HepG2 (cell line): ENCODE data around the gene PKDREJ. TPM values are rescaled to one million over a fixed set of nuclear protein-coding genes. Genes with fewer than 3 reads are reported as not detected.

Experiments
- AHR ChIP-seq: IDR thresholded peaks from 2 replicates; pipeline ENCODE4 v1.6.1; 2018; ENCODE audit warnings: missing genetic modification reagents, missing compliant biosample characterization
- BCL6 ChIP-seq: IDR thresholded peaks from 2 replicates; pipeline ENCODE4 v1.6.1; 2016; ENCODE audit warnings: missing genetic modification reagents, missing compliant biosample characterization
- DRAP1 ChIP-seq: IDR thresholded peaks from 2 replicates; pipeline ENCODE4 v1.6.1; 2016; ENCODE audit warnings: missing genetic modification reagents, missing compliant biosample characterization
- GPN1 ChIP-seq: sonication (generic); formaldehyde crosslinking; IDR thresholded peaks from 2 replicates; pipeline ENCODE4 v1.5.1; 2020; ENCODE audit warnings: missing genetic modification reagents, borderline replicate concordance
- HNRNPL ChIP-seq: fragments of 200-400 bp; formaldehyde crosslinking; IDR thresholded peaks from 2 replicates; pipeline ENCODE4 v1.6.1; 2017; ENCODE audit warnings: mild to moderate bottlenecking, low read depth, low read length
- KAT7 ChIP-seq: IDR thresholded peaks from 2 replicates; pipeline ENCODE4 v1.6.1; 2018; ENCODE audit warnings: borderline replicate concordance, missing compliant biosample characterization
- KDM5A ChIP-seq: fragments of 200-600 bp; sonication (generic); IDR thresholded peaks from 2 replicates; pipeline ENCODE4 v1.7.0; 2018; ENCODE audit warnings: antibody characterized with exemption, mild to moderate bottlenecking, low read length, borderline replicate concordance
- MLLT10 ChIP-seq: sonication (generic); formaldehyde crosslinking; IDR thresholded peaks from 2 replicates; pipeline ENCODE4 v1.4.0; 2020; ENCODE audit warnings: missing genetic modification reagents
- MYC ChIP-seq: sonication (generic); formaldehyde crosslinking; IDR thresholded peaks from 2 replicates; pipeline ENCODE4 v1.9.0; 2021; ENCODE audit warnings: missing genetic modification reagents, borderline replicate concordance
- NAIF1 ChIP-seq: sonication (generic); formaldehyde crosslinking; IDR thresholded peaks from 2 replicates; pipeline ENCODE4 v1.5.0; 2020; ENCODE audit warnings: mild to moderate bottlenecking, missing genetic modification reagents, borderline replicate concordance
- REPIN1 ChIP-seq: sonication (generic); formaldehyde crosslinking; IDR thresholded peaks from 2 replicates; pipeline ENCODE4 v1.8.0; 2022; ENCODE audit warnings: missing genetic modification reagents, low read depth, mild to moderate bottlenecking, borderline replicate concordance
- SRSF1 ChIP-seq: fragments of 200-400 bp; formaldehyde crosslinking; optimal IDR thresholded peaks from 2 replicates; pipeline ENCODE3; 2017; ENCODE audit warnings: mild to moderate bottlenecking, low read depth, low read length, moderate library complexity
- U2AF1 ChIP-seq: fragments of 200-400 bp; formaldehyde crosslinking; optimal IDR thresholded peaks from 2 replicates; pipeline ENCODE3; 2017; ENCODE audit warnings: mild to moderate bottlenecking, low read depth, low read length
- YEATS2 ChIP-seq: sonication (generic); formaldehyde crosslinking; IDR thresholded peaks from 2 replicates; pipeline ENCODE4 v1.4.0; 2020; ENCODE audit warnings: missing genetic modification reagents, borderline replicate concordance
- ZFP36 ChIP-seq: fragments of 150-350 bp; IDR thresholded peaks from 2 replicates; pipeline ENCODE4 v1.6.1; 2018; ENCODE audit warnings: borderline replicate concordance, low read length, low read depth; ENCODE audit not compliant: partially characterized antibody
- ZNF224 ChIP-seq: sonication (generic); formaldehyde crosslinking; IDR thresholded peaks from 2 replicates; pipeline ENCODE4 v1.5.0; 2020; ENCODE audit warnings: mild to moderate bottlenecking, missing genetic modification reagents
- ZNF274 ChIP-seq: sonication (generic); formaldehyde crosslinking; IDR thresholded peaks from 2 replicates; pipeline ENCODE4 v1.5.1; 2020; ENCODE audit warnings: mild to moderate bottlenecking, missing genetic modification reagents
- ZNF503 ChIP-seq: sonication (generic); formaldehyde crosslinking; IDR thresholded peaks from 2 replicates; pipeline ENCODE4 v1.4.0; 2020; ENCODE audit warnings: missing genetic modification reagents
- ZNF660 ChIP-seq: sonication (generic); formaldehyde crosslinking; IDR thresholded peaks from 2 replicates; pipeline ENCODE4 v1.5.1; 2020; ENCODE audit warnings: mild to moderate bottlenecking, low read depth, missing genetic modification reagents, borderline replicate concordance
- ZNF766 ChIP-seq: sonication (generic); formaldehyde crosslinking; IDR thresholded peaks from 2 replicates; pipeline ENCODE4 v1.5.0; 2020; ENCODE audit warnings: missing genetic modification reagents, borderline replicate concordance
- polyA plus RNA-seq, 8 experiments: library from polyadenylated mRNA; depleted of rRNA in 3 of 8; stranded (reverse) in 7 of 8; unstranded in 1 of 8; fragments of >200 nt; fragmentation: Illumina TruSeq in 4 of 8; extraction: Trizol in 4 of 8; gene quantifications; 2 replicates each; pipeline versions ENCODE4 v1.2.1 to v1.2.3, GENCODE V29; 2011 to 2016; ENCODE audit warnings: low read depth in 4 of 8, missing spikeins in 1 of 8, mixed read lengths in 1 of 8; ENCODE audit not compliant: insufficient read depth in 1 of 8
- total RNA-seq, 5 experiments: library from RNA; depleted of rRNA; stranded (reverse); fragments of >200 nt; fragmentation: Illumina TruSeq; extraction: Trizol; gene quantifications; 2 replicates each; pipeline ENCODE4 v1.2.3, GENCODE V29; 2016; ENCODE audit warnings: low read depth in 1 of 5
- TF ChIP-seq, protein P1 (sequence below): sonication (generic); formaldehyde crosslinking; IDR thresholded peaks from 2 replicates; pipeline ENCODE4 v1.8.0; 2022; ENCODE audit warnings: missing genetic modification reagents, low read depth, mild to moderate bottlenecking, borderline replicate concordance
- TF ChIP-seq, protein P2 (sequence below), 2 experiments: sonication (generic) in 1 of 2; formaldehyde crosslinking in 1 of 2; IDR thresholded peaks; 2 replicates each; pipeline versions ENCODE4 v1.4.0 to v1.6.1; 2016 to 2020; ENCODE audit warnings: borderline replicate concordance in 1 of 2, low read depth in 1 of 2, mild to moderate bottlenecking in 1 of 2, missing genetic modification reagents in 1 of 2

PKDREJ gene
- total and polyA plus RNA-seq, 2 of the 13 experiments (the other 11 are each of a cell fraction or from before 2014, with no cell fraction given) = not detected

DNA sequence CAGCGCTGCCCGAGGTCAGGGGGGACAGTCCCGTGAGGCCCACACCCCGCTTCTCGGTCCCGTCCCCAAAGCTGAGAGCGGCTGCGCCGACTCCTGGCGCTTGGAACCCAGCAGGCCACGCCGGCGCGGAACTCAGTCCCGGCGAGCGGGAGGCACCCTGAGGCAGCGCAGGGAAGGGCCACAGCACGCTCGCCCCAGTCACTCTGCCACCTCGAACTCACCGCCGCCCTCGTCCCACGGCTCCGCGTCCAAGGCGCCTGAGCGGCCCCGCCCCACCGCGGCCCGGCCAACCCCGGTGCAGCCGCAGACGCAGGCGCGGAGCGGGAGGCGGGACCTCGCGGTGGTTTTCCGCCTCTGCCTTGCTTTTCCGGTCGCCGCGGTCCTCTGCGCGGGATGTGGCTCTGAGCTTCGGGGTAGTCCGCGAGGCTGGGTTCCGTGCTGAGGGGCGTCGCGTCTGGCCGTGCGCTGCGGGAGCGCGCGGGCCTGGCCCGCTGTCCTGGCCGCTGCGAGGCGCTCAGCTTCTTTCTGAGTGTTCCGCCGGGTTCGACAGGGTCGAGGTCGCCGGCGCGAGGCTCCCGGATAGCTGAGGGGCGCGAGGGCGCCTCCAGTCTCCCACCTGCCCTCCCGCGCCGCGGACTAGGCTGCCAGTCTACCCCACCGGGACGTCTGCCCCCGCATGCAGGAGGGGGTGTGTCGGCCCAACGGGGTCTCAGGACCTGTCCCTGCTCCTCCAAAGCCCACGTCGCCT lies 12.9 kb downstream of the PKDREJ start, which contains the start of gene CDPF1 (continued):
- TF ChIP-seq NAIF1 (CRISPR knock-in tag) (peak; percentile 5; the same call in 1 of the 2 replicates), ZNF224 (CRISPR knock-in tag) (peak; percentile 89; the same call in 1 of the 2 replicates), KDM5A (no peak; the same call in 1 of the 2 replicates), KAT7 (CRISPR knock-in tag) (peak; percentile 62; the same call in 1 of the 2 replicates), U2AF1 (no peak), ZNF274 (peak; percentile 57), AHR (CRISPR knock-in tag) (no peak; the same call in none of the 2 replicates), YEATS2 (CRISPR knock-in tag) (peak; percentile 40; the same call in 1 of the 2 replicates), HNRNPL (no peak), ZNF503 (CRISPR knock-in tag) (no peak; the same call in 1 of the 2 replicates), ZNF660 (CRISPR knock-in tag) (no peak), REPIN1 (peak; percentile 27; the same call in 1 of the 2 replicates), SRSF1 (peak; percentile 76), ZNF766 (peak; percentile 83; the same call in 1 of the 2 replicates), DRAP1 (peak; percentile 85), MYC (CRISPR knock-in tag) (peak; percentile 85), BCL6 (CRISPR knock-in tag) (no peak), ZFP36 (no peak), GPN1 (CRISPR knock-in tag) (no peak), MLLT10 (no peak)
- TF ChIP-seq, protein P1, sequence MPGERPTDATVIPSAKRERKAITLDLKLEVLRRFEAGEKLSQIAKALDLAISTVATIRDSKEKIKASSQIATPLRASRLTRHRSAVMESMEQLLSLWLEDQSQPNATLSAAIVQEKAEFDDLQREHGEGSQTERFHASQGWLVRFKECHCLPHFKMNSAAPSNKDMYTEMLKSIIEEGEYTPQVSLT = no peak; the same call in 1 of the 2 replicates
- TF ChIP-seq, protein P2, sequence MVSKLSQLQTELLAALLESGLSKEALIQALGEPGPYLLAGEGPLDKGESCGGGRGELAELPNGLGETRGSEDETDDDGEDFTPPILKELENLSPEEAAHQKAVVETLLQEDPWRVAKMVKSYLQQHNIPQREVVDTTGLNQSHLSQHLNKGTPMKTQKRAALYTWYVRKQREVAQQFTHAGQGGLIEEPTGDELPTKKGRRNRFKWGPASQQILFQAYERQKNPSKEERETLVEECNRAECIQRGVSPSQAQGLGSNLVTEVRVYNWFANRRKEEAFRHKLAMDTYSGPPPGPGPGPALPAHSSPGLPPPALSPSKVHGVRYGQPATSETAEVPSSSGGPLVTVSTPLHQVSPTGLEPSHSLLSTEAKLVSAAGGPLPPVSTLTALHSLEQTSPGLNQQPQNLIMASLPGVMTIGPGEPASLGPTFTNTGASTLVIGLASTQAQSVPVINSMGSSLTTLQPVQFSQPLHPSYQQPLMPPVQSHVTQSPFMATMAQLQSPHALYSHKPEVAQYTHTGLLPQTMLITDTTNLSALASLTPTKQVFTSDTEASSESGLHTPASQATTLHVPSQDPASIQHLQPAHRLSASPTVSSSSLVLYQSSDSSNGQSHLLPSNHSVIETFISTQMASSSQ (IDR thresholded peaks at IDR 0.05; ENCODE audit: low read depth) = no peak
- TF ChIP-seq, protein P2 (CRISPR knock-in tag; IDR thresholded peaks at IDR 0.05; ENCODE audit: borderline replicate concordance) = peak; percentile 75; the same call in 1 of the 2 replicates
